ENCODE measurements around the gene RAB40A.
"Not testable (repeated sequence)": the region's sequence is repeated elsewhere in the genome, so short reads cannot be mapped to it uniquely, and the experiment has no call there.

Gene RAB40A

GRCh38 chrX:103488332-103488731 is 31.0 kb downstream of the RAB40A start:
- peak; percentile 43 for TF ChIP-seq CTCF (conservative IDR thresholded peaks at IDR 0.05)

GRCh38 chrX:103483720-103484119 is 35.6 kb downstream of the RAB40A start:
- H3K27ac ChIP-seq = no peak overlapping the region
- TF ChIP-seq CTCF (conservative IDR thresholded peaks at IDR 0.05) = no peak

More at GRCh38 chrX:103488332-103488731, 31.0 kb downstream of the RAB40A start:
- no peak overlapping the region for H3K27ac ChIP-seq

- H3K27ac ChIP-seq = no peak overlapping the region
- no peak for TF ChIP-seq CTCF (conservative IDR thresholded peaks at IDR 0.05)
Measured at GRCh38 chrX:103480526-103480925, 38.8 kb downstream of the RAB40A start.

GRCh38 chrX:103477496-103477895 is 41.8 kb downstream of the RAB40A start:
- no peak for TF ChIP-seq CTCF (conservative IDR thresholded peaks at IDR 0.05)
- no peak overlapping the region for H3K27ac ChIP-seq

- no peak for TF ChIP-seq CTCF (conservative IDR thresholded peaks at IDR 0.05)
- H3K27ac ChIP-seq = no peak overlapping the region
Measured at GRCh38 chrX:103475381-103475780, 43.9 kb downstream of the RAB40A start.

DNA sequence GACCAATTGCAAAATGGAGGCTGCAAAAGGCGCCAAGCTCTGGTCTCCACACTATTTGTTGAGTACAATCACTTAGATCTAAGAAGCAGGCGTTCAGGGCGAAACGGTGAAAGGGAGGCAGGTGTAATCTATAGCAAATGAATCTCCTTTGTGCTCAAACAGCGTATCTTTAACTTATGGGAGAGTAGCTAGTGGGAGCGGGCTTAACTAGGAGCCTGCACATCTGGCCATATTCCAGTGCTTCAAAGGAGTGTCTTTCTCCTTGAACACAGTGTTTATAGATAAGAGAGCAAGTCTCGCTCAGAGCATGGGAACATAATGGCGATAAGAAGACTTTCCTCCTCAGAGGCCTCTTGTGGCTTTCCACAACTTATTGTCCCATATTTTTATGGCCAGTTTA is 49.3 kb downstream of the RAB40A start:
- H3K27ac ChIP-seq = not testable (repeated sequence)

DNA sequence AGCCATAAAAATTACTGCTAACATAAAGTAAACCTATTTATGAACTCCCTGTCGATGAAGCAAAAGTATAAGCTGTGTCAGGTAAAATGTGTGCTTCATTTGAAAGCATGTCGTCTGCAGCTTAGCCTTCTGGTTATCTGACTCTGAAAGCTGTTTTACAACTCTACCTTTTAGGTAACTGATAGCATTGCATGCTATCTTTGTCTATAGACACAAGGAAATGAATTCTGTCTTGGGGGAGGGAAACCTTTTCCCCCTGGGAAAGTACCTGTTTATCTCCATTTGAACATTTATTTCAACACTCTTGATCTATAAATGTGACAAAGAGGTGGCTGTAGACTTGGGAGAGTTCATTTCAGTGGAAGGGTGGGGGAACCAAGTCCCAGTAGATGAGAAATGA is 51.4 kb downstream of the RAB40A start:
- TF ChIP-seq CTCF (conservative IDR thresholded peaks at IDR 0.05) = no peak
- no peak overlapping the region for H3K27ac ChIP-seq

- H3K27ac ChIP-seq = no peak overlapping the region
- TF ChIP-seq CTCF (conservative IDR thresholded peaks at IDR 0.05) = no peak
Measured at GRCh38 chrX:103467156-103467555, 52.1 kb downstream of the RAB40A start.

All from VCaP (cell line).